ENCODE measurements around the gene SDK2.

DNA sequence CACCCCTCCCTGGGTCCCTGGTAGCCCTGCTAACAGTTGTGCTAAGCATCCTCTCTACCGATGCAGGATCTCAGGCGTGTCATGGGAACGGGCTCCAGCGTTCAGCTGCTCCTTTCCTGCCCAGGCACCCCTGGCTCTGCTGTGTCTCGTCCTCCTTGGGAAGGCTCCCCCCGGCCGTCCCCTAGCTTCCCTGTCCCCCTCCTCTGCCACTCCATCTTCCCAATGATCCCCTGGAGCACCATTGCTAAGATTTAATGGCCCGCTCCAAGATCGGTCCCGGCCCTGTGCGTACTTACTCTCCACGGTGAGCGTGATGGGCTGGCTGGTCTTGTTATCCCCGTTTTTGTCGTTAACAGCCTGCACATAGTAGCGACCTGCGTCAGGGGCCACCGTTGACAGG is 196.9 kb downstream of the SDK2 start:
- TF ChIP-seq, protein P1, sequence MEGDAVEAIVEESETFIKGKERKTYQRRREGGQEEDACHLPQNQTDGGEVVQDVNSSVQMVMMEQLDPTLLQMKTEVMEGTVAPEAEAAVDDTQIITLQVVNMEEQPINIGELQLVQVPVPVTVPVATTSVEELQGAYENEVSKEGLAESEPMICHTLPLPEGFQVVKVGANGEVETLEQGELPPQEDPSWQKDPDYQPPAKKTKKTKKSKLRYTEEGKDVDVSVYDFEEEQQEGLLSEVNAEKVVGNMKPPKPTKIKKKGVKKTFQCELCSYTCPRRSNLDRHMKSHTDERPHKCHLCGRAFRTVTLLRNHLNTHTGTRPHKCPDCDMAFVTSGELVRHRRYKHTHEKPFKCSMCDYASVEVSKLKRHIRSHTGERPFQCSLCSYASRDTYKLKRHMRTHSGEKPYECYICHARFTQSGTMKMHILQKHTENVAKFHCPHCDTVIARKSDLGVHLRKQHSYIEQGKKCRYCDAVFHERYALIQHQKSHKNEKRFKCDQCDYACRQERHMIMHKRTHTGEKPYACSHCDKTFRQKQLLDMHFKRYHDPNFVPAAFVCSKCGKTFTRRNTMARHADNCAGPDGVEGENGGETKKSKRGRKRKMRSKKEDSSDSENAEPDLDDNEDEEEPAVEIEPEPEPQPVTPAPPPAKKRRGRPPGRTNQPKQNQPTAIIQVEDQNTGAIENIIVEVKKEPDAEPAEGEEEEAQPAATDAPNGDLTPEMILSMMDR (conservative IDR thresholded peaks at IDR 0.05; ENCODE audit: low read depth in 2 of 2): no peak
- no peak for TF ChIP-seq CREB1 (CRISPR knock-in tag; IDR thresholded peaks at IDR 0.05; ENCODE audit: low read depth)
- no peak for TF ChIP-seq ZNF114 (CRISPR knock-in tag; IDR thresholded peaks at IDR 0.05)
- TF ChIP-seq JUNB (IDR thresholded peaks at IDR 0.05; ENCODE audit: unreplicated experiment): no peak
